ENCODE results near the gene MINAR2. TPM values are rescaled to one million over a fixed set of nuclear protein-coding genes. Genes with fewer than 3 reads are reported as not detected.

The MINAR2 gene
- total RNA-seq, 1 experiment from 2014 or later = not detected

- Histone ChIP-seq H3K4me2 (no peak overlapping the region), H2AFZ (no peak overlapping the region), H3K36me3 (ENCODE audit: low read depth) (no peaks in the 10 kb centered on the region), H4K20me1 (ENCODE audit: insufficient read depth) (no peaks in the 10 kb centered on the region), H3K27ac (no peak overlapping the region), H3K79me2 (ENCODE audit: low read depth) (no peaks in the 10 kb centered on the region), H3K9me3 (ENCODE audit: insufficient read depth, low read depth) (no peaks in the 10 kb centered on the region), H3K4me3 (no peak overlapping the region), H3F3A (ENCODE audit: insufficient read depth, low read depth) (no peaks in the 10 kb centered on the region), H3K4me1 (replicated peaks; ENCODE audit: insufficient read depth) (no peaks in the 10 kb centered on the region), H3K27me3 (ENCODE audit: insufficient read depth, low read depth) (no peaks in the 10 kb centered on the region), H3K9me2 (ENCODE audit: insufficient read depth) (no peaks in the 10 kb centered on the region)
- TF ChIP-seq EZH2 (IDR thresholded peaks at IDR 0.05; ENCODE audit: low read depth) (no peak), CTCF (conservative IDR thresholded peaks at IDR 0.05) (no peak)
- BruUV-seq (replicated peaks) = no TSS peak
- intact Hi-C loops (cut with micrococcal nuclease; ENCODE audit: unreplicated experiment) = no loop called here
- no peak for DNase-seq
- ChIA-PET CTCF (no interaction called here), POLR2A (ENCODE audit: unreplicated experiment) (no interaction called here)
Measured at GRCh38 chr5:129743541-129744187, 4.2 kb upstream of the MINAR2 start.

GRCh38 chr5:129745997-129746396 is 1.9 kb upstream of the MINAR2 start:
- CTCF ChIA-PET = no interaction called here

DNA sequence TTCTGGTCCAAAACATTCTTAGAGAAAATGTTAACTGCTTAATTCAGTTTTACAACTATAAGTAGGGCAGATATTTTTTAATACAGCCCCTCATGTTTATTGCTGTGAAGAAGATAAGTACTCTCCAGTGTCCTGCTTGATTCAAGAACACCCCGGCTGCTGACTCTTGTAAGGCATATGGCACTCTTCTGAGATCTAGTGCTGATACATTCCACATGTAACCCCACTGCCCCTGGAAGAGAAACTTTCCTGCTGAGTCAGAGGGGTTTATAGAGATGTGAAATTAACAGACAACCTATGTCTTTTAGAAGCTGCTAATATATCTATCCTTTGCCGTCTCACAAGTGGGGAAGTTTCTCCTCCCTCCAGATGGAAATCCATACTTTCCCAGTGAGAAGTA is 1.0 kb upstream of the MINAR2 start:
- H3K27ac ChIP-seq = no peak overlapping the region
- no peak for DNase-seq
- no peaks in the 10 kb centered on the region for H3K79me2 ChIP-seq (ENCODE audit: low read depth)
- H4K20me1 ChIP-seq (ENCODE audit: insufficient read depth) = no peaks in the 10 kb centered on the region
- BruUV-seq (replicated peaks) = no TSS peak
- no peaks in the 10 kb centered on the region for H3K27me3 ChIP-seq (ENCODE audit: insufficient read depth, low read depth)
- H3K36me3 ChIP-seq (ENCODE audit: low read depth) = no peaks in the 10 kb centered on the region
- ChIA-PET POLR2A (ENCODE audit: unreplicated experiment) (no interaction called here), CTCF (no interaction called here)
- no peaks in the 10 kb centered on the region for H3F3A ChIP-seq (ENCODE audit: insufficient read depth, low read depth)
- no peak overlapping the region for H2AFZ ChIP-seq
- no peak for TF ChIP-seq CTCF (conservative IDR thresholded peaks at IDR 0.05)
- no peak for TF ChIP-seq EZH2 (IDR thresholded peaks at IDR 0.05; ENCODE audit: low read depth)
- H3K9me3 ChIP-seq (ENCODE audit: insufficient read depth, low read depth) = no peaks in the 10 kb centered on the region
- H3K9me2 ChIP-seq (ENCODE audit: insufficient read depth) = no peaks in the 10 kb centered on the region
- intact Hi-C loops (cut with micrococcal nuclease; ENCODE audit: unreplicated experiment) = no loop called here
- H3K4me2 ChIP-seq = no peak overlapping the region
- no peak overlapping the region for H3K4me3 ChIP-seq
- H3K4me1 ChIP-seq (replicated peaks; ENCODE audit: insufficient read depth) = no peaks in the 10 kb centered on the region

More at GRCh38 chr5:129745997-129746396, 1.9 kb upstream of the MINAR2 start:
- Histone ChIP-seq H3K27ac (no peak overlapping the region), H3K79me2 (ENCODE audit: low read depth) (no peaks in the 10 kb centered on the region), H3K27me3 (ENCODE audit: insufficient read depth, low read depth) (no peaks in the 10 kb centered on the region), H3K9me3 (ENCODE audit: insufficient read depth, low read depth) (no peaks in the 10 kb centered on the region), H4K20me1 (ENCODE audit: insufficient read depth) (no peaks in the 10 kb centered on the region), H3K4me1 (replicated peaks; ENCODE audit: insufficient read depth) (no peaks in the 10 kb centered on the region), H3K4me2 (no peak overlapping the region), H3K4me3 (no peak overlapping the region), H3K36me3 (ENCODE audit: low read depth) (no peaks in the 10 kb centered on the region), H3K9me2 (ENCODE audit: insufficient read depth) (no peaks in the 10 kb centered on the region), H3F3A (ENCODE audit: insufficient read depth, low read depth) (no peaks in the 10 kb centered on the region), H2AFZ (no peak overlapping the region)
- TF ChIP-seq EZH2 (IDR thresholded peaks at IDR 0.05; ENCODE audit: low read depth) (no peak), CTCF (conservative IDR thresholded peaks at IDR 0.05) (no peak)
- POLR2A ChIA-PET (ENCODE audit: unreplicated experiment) = no interaction called here
- intact Hi-C loops (cut with micrococcal nuclease; ENCODE audit: unreplicated experiment) = no loop called here
- no TSS peak for BruUV-seq (replicated peaks)
- DNase-seq = no peak

Measured in PC-9 (cell line).